ENCODE measurements around the gene ASXL3.

The ASXL3 gene

DNA sequence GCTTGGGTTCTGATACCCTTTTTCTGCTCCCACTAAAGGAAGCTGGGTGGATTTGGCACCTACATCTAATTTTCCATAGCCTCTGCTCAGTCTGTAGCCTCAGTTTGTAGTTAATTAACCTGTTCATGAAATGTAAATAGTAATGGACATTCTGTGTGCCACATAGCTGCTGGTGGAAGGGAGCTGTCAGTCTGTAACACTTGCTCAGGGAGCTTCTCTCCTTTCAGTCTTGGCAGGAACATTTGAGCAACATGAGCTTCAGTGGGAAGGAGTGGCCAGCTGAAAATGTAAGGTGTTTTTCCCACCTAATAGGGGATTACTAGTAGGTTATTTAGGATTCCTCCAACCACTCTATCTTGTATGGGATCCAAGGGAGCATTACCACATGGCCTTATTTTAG, 203.4 kb downstream of the ASXL3 start:
- no peak for DNase-seq (ENCODE audit: low spot score)
- H3K4me3 ChIP-seq: no peak overlapping the region
- H3K27ac ChIP-seq: no peak overlapping the region
- TF ChIP-seq, protein P1, sequence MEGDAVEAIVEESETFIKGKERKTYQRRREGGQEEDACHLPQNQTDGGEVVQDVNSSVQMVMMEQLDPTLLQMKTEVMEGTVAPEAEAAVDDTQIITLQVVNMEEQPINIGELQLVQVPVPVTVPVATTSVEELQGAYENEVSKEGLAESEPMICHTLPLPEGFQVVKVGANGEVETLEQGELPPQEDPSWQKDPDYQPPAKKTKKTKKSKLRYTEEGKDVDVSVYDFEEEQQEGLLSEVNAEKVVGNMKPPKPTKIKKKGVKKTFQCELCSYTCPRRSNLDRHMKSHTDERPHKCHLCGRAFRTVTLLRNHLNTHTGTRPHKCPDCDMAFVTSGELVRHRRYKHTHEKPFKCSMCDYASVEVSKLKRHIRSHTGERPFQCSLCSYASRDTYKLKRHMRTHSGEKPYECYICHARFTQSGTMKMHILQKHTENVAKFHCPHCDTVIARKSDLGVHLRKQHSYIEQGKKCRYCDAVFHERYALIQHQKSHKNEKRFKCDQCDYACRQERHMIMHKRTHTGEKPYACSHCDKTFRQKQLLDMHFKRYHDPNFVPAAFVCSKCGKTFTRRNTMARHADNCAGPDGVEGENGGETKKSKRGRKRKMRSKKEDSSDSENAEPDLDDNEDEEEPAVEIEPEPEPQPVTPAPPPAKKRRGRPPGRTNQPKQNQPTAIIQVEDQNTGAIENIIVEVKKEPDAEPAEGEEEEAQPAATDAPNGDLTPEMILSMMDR (IDR thresholded peaks at IDR 0.05): no peak
